Measurements from ENCODE around the gene MYO15B.

GRCh38 chr17:75658237-75658636, 70.6 kb downstream of the MYO15B start:
- TF ChIP-seq CTCF (IDR thresholded peaks at IDR 0.05) (no peak), POLR2A (IDR thresholded peaks at IDR 0.05) (no peak), POLR2AphosphoS5 (IDR thresholded peaks at IDR 0.05) (no peak), EP300 (IDR thresholded peaks at IDR 0.05) (no peak)

Measured in stomach (tissue), 4 donors.